ENCODE measurements around the gene ZNF362.

DNA sequence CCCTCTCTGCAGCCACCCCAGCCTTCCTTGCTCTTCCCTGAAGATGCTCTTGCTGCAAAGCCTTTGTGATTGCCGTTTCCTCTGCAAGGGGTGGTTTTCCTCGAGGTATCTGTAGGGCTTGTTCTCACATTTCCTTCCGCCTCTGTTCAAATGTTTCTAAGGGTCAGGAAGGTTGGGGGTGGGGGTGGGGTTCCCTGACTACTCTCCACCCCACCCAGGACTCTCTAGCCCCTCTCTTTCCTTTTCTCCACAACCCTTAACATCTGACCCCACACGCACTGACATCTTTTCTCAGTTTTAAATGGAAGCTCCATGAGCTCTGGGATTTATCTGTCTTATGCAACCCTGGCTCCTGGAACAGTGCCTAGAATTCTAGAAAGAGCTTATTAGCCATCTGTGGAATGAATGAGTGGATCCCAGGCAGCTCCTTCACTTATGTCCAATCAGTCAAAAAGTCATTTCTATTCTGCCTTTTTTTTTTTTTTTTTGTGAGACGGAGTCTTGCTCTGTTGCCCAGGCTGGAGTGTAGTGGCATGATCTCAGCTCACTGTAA, 27.3 kb upstream of the ZNF362 start:
- TF ChIP-seq POLR2A (IDR thresholded peaks at IDR 0.05): no peak
- TF ChIP-seq, protein P1, sequence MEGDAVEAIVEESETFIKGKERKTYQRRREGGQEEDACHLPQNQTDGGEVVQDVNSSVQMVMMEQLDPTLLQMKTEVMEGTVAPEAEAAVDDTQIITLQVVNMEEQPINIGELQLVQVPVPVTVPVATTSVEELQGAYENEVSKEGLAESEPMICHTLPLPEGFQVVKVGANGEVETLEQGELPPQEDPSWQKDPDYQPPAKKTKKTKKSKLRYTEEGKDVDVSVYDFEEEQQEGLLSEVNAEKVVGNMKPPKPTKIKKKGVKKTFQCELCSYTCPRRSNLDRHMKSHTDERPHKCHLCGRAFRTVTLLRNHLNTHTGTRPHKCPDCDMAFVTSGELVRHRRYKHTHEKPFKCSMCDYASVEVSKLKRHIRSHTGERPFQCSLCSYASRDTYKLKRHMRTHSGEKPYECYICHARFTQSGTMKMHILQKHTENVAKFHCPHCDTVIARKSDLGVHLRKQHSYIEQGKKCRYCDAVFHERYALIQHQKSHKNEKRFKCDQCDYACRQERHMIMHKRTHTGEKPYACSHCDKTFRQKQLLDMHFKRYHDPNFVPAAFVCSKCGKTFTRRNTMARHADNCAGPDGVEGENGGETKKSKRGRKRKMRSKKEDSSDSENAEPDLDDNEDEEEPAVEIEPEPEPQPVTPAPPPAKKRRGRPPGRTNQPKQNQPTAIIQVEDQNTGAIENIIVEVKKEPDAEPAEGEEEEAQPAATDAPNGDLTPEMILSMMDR (IDR thresholded peaks at IDR 0.05): no peak
